Kasumi-1 (cell line): Measurements from ENCODE around the gene INTS7.
"Not testable (repeated sequence)": the region's sequence is repeated elsewhere in the genome, so short reads cannot be mapped to it uniquely, and the experiment has no call there.

ENCODE experiments used
- DNase-seq, 2 experiments: peaks; one replicate each; lab custom pipeline; 2025; lab: John Stamatoyannopoulos, UW

Gene INTS7

GRCh38 chr1:212035835-212036605 is 663 bp upstream of the INTS7 start:
- DNase-seq = peak; percentile 31 to 64

GRCh38 chr1:212034516-212035122 is 738 bp downstream of the INTS7 start:
- peak in 1 of 2 experiments; percentile 69 for DNase-seq

- peak in 1 of 2 experiments; percentile 16 for DNase-seq
Observed at GRCh38 chr1:212030936-212031528, 4.3 kb downstream of the INTS7 start.

DNA sequence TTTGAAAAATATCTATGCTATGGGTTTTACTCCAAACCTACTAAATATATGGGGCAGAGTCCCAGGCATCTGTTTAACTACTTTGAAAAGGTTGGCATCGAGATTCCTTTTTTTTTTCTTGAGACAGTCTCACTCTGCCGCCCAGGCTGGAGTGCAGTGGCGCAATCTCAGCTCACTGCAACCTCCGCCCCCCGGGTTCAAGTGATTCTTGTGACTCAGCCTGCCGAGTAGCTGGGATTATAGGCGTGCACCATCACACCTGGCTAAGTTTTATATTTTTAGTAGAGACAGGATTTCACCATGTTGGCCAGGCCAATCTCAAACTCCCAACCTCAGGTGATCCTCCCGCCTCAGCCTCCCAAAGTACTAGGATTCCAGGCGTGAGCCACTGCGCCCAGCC is 7.6 kb downstream of the INTS7 start:
- not testable (repeated sequence) for DNase-seq

DNA sequence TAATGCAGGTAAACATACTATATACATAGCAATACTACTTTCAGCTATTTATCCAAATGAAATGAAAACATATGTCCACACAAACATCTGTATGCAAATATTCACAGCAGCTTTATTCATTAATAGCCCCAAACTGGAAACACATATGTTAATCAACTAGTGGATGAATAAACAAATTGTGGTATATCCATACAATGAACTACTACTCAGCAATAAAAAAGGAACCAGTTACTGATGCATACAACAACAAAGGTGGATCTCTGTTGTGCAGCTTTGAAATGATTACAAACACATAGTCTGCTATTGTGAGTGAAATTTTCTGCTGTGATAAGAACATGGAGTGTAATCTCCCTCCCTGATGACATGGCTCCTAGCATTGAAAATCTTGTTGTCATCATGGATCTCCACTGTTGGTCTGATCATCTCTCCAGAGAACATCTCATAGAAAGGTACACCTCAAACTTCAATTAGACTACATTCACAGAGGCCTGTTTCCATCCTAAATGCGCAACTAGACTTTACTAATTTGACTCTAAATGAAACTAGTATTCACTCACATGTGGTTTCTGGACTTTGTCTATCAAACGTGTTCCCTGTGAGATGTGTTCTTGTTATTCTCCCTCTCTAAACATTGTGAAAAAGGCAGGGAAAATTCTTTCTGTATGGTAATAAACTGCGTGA is 10.7 kb downstream of the INTS7 start:
- DNase-seq = no peak

DNA sequence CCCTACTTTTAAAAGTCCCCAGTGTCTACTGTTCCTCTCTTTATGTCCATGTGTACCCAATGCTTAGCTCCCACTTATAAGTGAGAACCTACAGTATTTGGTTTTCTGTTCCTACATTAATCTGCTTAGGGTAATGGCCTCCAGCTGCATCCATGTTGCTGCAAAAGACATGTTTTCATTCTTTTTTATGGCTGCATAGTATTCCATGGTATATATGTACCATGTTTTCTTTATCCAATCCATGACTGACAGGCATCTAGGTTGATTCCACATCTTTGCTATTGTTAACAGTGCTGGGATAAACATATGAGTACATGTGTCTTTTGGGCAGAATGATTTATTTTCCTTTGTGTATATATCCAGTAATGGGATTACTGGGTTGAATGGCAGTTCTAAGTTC is 12.4 kb downstream of the INTS7 start:
- DNase-seq = not testable (repeated sequence)

- DNase-seq = no peak
Observed at GRCh38 chr1:212021563-212021962, 13.8 kb downstream of the INTS7 start.

GRCh38 chr1:212020975-212021374 is 14.4 kb downstream of the INTS7 start:
- DNase-seq = no peak

DNA sequence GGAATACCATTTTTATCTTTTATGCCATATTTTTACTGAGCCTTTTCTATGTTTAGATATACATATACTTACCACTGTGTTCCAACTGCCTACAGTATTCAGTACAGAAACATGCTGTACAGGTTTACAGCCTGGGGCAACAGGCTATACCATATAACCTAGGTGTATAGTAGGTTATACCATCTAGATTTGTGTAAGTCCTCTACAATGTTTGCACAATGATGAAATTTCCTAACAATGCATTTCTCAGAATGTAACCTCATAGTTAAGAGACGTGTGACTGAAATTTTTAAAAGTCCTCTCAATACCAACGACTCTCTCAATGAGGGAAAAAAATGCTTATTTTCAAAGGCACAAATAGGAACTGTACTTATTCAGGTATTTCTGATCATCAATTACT is 21.7 kb downstream of the INTS7 start:
- no peak for DNase-seq

DNA sequence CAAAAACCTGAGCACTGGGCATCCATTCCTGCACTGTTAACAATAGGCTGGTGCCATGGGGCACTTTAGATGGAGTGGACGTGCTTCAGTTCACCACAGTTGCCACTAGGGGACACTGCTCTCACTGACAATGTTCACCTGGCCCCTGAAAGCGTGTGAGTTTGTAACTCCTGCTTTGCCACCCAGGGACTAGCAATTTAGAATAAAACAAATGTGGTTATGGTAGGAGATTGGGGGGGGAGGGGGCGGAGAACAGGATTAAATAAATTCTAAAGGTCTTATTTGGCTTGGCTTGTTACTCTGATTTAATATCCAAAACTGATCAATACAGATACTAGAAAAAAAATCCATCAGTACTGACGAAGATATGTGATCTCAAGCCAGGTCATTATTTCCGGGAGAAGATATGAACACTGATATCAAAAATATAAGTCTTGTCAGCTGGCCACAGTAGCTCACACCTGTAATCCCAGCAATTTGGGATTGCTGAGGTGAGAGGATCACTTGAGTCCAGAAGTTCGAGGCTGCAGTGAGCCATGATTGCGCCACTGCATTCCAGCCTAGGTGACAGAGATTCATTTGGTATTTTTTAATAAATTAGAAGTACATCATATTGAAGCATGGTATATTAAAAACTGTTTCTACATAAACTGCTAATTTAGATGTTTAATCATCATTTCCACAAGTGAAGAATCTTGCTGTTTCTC is 23.2 kb downstream of the INTS7 start:
- peak; percentile 67 to 69 for DNase-seq

- DNase-seq = no peak
Observed at GRCh38 chr1:212010004-212010403, 25.4 kb downstream of the INTS7 start.

DNA sequence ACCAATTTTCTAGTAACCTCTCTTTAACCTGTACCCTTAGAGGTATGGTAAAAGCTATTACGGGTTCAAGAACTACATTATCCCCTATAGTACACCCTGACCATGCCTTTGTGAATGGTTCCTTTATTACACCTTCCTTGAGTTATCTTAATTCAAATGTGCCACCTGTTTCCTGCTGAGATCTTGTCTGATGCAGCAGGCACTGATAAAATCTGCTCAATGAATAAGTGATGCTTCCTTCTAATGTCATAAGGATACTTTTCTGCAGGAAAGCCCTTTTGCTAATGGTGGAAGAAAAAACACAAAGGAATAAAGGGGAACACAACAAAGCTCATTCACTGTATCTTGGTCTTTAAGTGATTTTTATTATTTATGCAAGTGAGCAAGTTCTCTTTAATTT is 25.8 kb downstream of the INTS7 start:
- no peak for DNase-seq

GRCh38 chr1:212007886-212008285 is 27.5 kb downstream of the INTS7 start:
- DNase-seq = no peak

DNA sequence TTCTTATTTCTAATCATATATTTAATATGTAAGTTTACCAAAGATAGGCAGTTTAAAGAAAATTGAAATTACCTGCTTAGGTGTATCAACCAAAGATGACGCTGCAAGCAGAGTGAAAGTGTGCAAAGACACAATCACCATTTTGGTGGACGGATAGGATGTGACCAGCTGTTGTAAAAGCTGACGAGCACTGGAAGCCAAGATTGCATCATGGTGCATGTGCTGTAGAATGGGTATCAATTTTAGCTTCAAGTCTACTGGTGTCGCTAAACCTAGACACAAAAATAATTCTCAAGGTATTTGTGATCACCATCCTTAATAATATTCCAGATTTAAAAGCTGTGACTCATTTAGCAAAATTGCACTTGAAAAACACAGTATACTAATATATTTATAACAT is 28.2 kb downstream of the INTS7 start:
- no peak for DNase-seq

GRCh38 chr1:212004895-212005608 is 30.3 kb downstream of the INTS7 start:
- no peak for DNase-seq

DNA sequence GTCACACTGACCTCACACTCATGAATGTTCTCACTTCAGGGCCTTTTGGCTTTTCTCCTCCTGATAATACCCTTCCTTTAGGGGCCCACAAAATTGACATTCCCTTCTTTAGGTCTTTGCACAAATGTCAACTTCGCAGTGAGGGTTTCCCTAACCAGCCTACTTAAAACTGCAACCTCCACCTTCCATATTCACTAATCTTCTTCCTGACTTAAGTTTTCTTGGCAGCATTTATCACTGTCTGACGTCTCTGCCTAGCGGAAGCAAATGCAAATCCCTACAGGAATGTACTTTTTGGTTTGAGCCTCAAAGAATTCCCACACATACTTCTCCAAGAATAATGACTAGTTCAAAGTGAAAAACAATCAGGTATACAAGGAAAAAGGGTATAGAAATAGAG is 32.8 kb downstream of the INTS7 start:
- DNase-seq = no peak

- DNase-seq = not testable (repeated sequence)
Observed at GRCh38 chr1:211997426-211997825, 37.9 kb downstream of the INTS7 start.

- DNase-seq = no peak
Observed at GRCh38 chr1:211991695-211992094, 43.7 kb downstream of the INTS7 start.

DNA sequence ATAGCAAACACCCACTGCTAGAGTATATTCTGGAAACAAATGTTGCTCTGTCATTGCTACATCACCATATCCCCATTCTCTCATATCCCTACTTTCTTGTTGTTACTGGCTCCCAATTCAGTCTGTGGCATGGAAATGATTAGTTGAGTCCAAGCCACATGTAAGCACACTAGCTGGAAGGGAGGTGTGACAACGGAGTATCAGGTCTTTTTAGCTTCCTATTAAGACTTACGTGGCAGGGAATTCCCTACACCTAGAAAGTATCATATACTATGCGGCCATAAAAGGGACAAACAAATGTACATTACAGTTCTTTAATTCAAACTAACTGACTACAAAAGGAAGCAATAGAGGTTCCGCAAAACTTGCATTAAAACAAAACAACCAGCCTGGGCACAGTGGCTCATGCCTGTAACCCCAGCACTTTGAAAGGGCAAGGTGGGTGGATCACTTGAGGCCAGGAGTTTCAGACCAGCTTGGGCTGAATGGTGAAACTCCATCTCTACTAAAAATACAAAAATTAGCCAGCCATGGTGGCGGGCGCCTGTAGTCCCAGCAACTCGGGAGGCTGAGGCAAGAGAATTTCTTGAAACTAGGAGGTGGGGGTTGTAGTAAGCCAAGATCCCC is 48.6 kb downstream of the INTS7 start:
- DNase-seq = no peak

DNA sequence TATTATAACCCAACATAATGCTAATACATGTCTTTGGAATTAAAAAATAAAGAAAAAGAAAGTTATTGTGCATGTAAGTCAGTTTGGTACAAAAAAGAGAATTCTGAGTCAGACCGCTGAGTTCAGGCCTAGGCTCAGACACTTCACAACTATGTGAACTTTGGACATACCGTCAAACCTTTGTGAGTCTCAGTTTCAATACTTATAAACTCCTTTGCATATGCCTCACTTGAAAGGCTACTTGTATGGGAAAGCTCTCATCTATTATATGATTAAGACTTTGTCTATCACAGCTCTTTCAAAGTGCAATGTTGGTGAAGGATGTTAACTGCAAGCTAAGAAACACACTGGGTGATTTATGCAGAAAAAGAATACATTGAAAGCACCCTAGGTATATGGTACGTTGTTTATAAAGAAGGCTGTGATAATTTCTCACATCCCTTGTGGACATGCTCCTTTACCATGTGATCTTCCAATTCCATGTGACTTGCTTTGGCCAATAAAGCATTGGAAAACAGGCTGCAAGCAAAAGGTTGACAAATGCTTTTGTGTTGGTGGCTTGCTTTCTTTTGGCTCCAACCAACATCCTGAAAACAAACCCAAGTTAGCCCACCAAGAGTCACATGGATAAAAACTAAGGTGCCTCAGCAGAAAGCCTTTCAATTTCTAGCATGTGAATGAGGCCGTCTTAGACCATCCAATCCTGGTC is 49.6 kb downstream of the INTS7 start:
- DNase-seq = no peak
